ENCODE measurements around the gene PKNOX2. TPM values are rescaled to one million over a fixed set of nuclear protein-coding genes. Genes with fewer than 3 reads are reported as not detected.

The PKNOX2 gene
- total and polyA plus RNA-seq, 9 of the 15 experiments (the other 6 are each of a cell fraction or from before 2014, with no cell fraction given) = not detected

DNA sequence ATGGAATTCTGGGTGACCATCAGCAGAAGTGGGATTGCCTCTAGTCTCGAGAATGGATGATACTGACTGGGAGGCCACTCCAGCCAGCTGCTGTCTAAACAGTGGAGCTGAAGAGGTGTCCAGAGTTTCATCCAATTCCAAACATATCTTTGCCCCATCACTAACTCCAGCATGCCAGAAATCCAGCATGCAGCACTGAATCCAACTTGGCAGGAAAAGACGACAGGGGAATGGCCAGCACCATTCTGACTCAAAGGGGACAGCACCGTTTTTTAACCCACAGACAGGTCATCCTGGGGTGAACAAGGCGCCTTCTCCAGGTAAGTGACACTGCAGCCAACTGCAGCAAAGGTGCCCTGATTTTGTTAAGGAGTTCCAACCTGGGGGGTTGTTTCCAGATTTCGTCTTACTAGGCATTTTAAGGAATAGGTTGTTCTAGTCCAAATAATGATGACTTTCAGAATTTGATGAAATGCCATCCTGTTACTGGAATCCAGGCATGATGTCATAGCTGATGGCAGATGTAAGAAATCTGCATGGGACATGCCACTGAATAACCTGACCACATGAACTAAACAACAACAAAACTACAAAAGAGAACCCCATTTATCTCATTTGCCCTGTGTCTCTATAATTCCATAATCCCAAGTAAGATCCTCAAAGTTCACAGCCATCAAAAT is 299.2 kb downstream of the PKNOX2 start (continued):
- no peak for TF ChIP-seq TRIM24 (IDR thresholded peaks at IDR 0.05)
- no peak for TF ChIP-seq MEF2A (IDR thresholded peaks at IDR 0.05; ENCODE audit: control insufficient read depth, low read depth, low read length)
- TF ChIP-seq, protein P1, sequence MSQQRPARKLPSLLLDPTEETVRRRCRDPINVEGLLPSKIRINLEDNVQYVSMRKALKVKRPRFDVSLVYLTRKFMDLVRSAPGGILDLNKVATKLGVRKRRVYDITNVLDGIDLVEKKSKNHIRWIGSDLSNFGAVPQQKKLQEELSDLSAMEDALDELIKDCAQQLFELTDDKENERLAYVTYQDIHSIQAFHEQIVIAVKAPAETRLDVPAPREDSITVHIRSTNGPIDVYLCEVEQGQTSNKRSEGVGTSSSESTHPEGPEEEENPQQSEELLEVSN (IDR thresholded peaks at IDR 0.05; ENCODE audit: borderline replicate concordance in 1 of 2, extremely low read depth in 1 of 2, insufficient read depth in 1 of 2, insufficient read length in 1 of 2, low read depth in 1 of 2, low read length in 1 of 2, poor library complexity in 1 of 2, severe bottlenecking in 1 of 2) = no peak

- H3K79me2 ChIP-seq (ENCODE audit: control insufficient read depth, insufficient read depth, low read length) = no peaks in the 10 kb centered on the region
- H3K4me3 ChIP-seq = no peak overlapping the region
- POLR2A ChIA-PET = interaction anchor here (0.8 to 1.0 kb wide), 2 partner anchors 10 to 37 kb away, joined by 3 to 5 read pairs; no protein-coding TSS in a partner anchor
- H3K27ac ChIP-seq (ENCODE audit: extremely low read depth, low read depth, low read length) = no peak overlapping the region
- 21% methylated on average over 4 of the region's 4 CpGs for WGBS (ENCODE audit: insufficient coverage, low coverage, missing lambda C conversion rate)
- no peaks in the 10 kb centered on the region for H3K36me3 ChIP-seq (ENCODE audit: control insufficient read depth, insufficient read depth, low read length)
- no peaks in the 10 kb centered on the region for H3K9me3 ChIP-seq (replicated peaks; ENCODE audit: control insufficient read depth, insufficient read depth, low read depth, low read length)
- CTCF ChIA-PET (ENCODE audit: low intra/inter-chr PET ratio) = no interaction called here
- peak overlapping the region in 1 of 2 experiments; percentile 70; a peak in 1 of 4 replicates for H3K9ac ChIP-seq (ENCODE audit: insufficient read depth in 1 of 2, low read depth in 2 of 2, low read length in 2 of 2)
- in situ Hi-C loops (cut with MboI) = no loop called here
- H2AFZ ChIP-seq (ENCODE audit: low read depth, low read length) = 0 out of 2 replicates have a peak overlapping the region, but pooled peaks have one; percentile 12
- H4K20me1 ChIP-seq (replicated peaks; ENCODE audit: control insufficient read depth, insufficient read depth, low read length) = no peaks in the 10 kb centered on the region
- no TSS peak for BruUV-seq (replicated peaks)
- no peaks in the 10 kb centered on the region for H3K27me3 ChIP-seq (ENCODE audit: control insufficient read depth in 2 of 2, insufficient read depth in 2 of 2, low read length in 2 of 2)
- FAIRE-seq (peak; percentile 78), ATAC-seq (peak; percentile 33; the same call in 2 of the 3 replicates), DNase-seq (ENCODE audit: extremely low read depth in 1 of 4, low spot score in 3 of 4) (peak; percentile 26 to 45 (median 38))
- H3K4me2 ChIP-seq (ENCODE audit: insufficient read depth, low read length) = no peak overlapping the region
- TF ChIP-seq, protein P2, sequence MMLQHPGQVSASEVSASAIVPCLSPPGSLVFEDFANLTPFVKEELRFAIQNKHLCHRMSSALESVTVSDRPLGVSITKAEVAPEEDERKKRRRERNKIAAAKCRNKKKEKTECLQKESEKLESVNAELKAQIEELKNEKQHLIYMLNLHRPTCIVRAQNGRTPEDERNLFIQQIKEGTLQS (IDR thresholded peaks at IDR 0.05) = 0 out of 2 replicates have a peak, but pooled peaks have one; percentile 11
- TF ChIP-seq, protein P2 (CRISPR knock-in tag; conservative IDR thresholded peaks at IDR 0.05) = no peak
- TF ChIP-seq FOSL1 (tag; conservative IDR thresholded peaks at IDR 0.05) (peak; percentile 33; the same call in 1 of the 2 replicates), L3MBTL2 (IDR thresholded peaks at IDR 0.05) (no peak), SNIP1 (IDR thresholded peaks at IDR 0.05; ENCODE audit: low read depth) (no peak), SLC30A9 (CRISPR knock-in tag; IDR thresholded peaks at IDR 0.05) (no peak), MAFK (IDR thresholded peaks at IDR 0.05; ENCODE audit: low read length) (peak; percentile 9; the same call in 1 of the 2 replicates), C11orf30 (IDR thresholded peaks at IDR 0.05; ENCODE audit: low read depth) (peak; percentile 33; the same call in 1 of the 2 replicates), JUND (IDR thresholded peaks at IDR 0.05; ENCODE audit: borderline replicate concordance, low read depth, low read length) (0 out of 2 replicates have a peak, but pooled peaks have one; percentile 17), JUND (tag; IDR thresholded peaks at IDR 0.05; ENCODE audit: borderline replicate concordance, low read depth, low read length) (0 out of 3 replicates have a peak, but pooled peaks have one; percentile 19), NFE2 (IDR thresholded peaks at IDR 0.05; ENCODE audit: low read depth) (peak; percentile 72), IRF1 (CRISPR knock-in tag; IDR thresholded peaks at IDR 0.05; ENCODE audit: borderline replicate concordance) (no peak), ZNF263 (CRISPR knock-in tag; IDR thresholded peaks at IDR 0.05; ENCODE audit: borderline replicate concordance) (no peak), ZFP36 (IDR thresholded peaks at IDR 0.05; ENCODE audit: low read depth, low read length, partially characterized antibody) (peak; percentile 82), ATF1 (CRISPR knock-in tag; IDR thresholded peaks at IDR 0.05) (no peak), ATF1 (tag; IDR thresholded peaks at IDR 0.05) (no peak)
- intact Hi-C loops (cut with micrococcal nuclease) = no loop called here
- H3K9me1 ChIP-seq (ENCODE audit: control insufficient read depth, insufficient read depth, low read length) = no peaks in the 10 kb centered on the region
- H3K4me1 ChIP-seq (replicated peaks in 1 of 2; ENCODE audit: control insufficient read depth in 2 of 2, insufficient read depth in 2 of 2, low read length in 2 of 2) = peaks cover 6 to 10% of the 10 kb centered on the region in 2 experiments; a peak in 4 of 5 replicates
Observed at GRCh38 chr11:125464270-125464662, 299.7 kb downstream of the PKNOX2 start.
